ELR (cell line): ENCODE results near the gene NPIPA8.
"Not testable (repeated sequence)": the region's sequence is repeated elsewhere in the genome, so short reads cannot be mapped to it uniquely, and the experiment has no call there.

Source experiments
- DNase-seq: peaks from one replicate; pipeline ENCODE4 v3.0.0-alpha.2; 2015; ENCODE audit warnings: low read depth

Gene NPIPA8

DNA sequence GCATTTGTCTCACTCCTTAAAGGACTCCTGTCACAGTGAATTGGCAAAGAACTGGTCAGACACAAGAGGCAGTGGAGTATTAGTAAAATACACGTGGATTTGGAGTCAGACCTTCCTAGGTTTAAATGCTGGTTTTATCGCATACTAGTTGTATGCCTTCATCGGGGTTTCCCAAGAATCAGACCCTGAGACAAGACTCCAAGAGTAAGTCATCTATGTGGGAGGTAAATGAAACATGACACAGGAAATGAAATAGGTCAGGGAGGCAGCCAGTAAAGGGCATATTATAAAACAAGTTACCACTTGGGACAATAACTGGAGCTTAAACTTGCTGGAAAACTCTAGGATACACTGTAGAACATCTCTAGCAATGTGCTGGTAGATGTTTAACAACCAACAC lies 59.8 kb downstream of the NPIPA8 start:
- DNase-seq: not testable (repeated sequence)

- not testable (repeated sequence) for DNase-seq
Measured at GRCh38 chr16:18270171-18270570, 66.4 kb downstream of the NPIPA8 start.
